CD4-positive, alpha-beta T cell treated with Interferon alpha-2 for 1 hour (primary cell): ENCODE data around the gene CTTN.

Experiments
- DNase-seq, 2 donors: peaks; one replicate each; pipeline ENCODE4 v3.0.0-alpha.2; 2020 to 2022

Gene CTTN

DNA sequence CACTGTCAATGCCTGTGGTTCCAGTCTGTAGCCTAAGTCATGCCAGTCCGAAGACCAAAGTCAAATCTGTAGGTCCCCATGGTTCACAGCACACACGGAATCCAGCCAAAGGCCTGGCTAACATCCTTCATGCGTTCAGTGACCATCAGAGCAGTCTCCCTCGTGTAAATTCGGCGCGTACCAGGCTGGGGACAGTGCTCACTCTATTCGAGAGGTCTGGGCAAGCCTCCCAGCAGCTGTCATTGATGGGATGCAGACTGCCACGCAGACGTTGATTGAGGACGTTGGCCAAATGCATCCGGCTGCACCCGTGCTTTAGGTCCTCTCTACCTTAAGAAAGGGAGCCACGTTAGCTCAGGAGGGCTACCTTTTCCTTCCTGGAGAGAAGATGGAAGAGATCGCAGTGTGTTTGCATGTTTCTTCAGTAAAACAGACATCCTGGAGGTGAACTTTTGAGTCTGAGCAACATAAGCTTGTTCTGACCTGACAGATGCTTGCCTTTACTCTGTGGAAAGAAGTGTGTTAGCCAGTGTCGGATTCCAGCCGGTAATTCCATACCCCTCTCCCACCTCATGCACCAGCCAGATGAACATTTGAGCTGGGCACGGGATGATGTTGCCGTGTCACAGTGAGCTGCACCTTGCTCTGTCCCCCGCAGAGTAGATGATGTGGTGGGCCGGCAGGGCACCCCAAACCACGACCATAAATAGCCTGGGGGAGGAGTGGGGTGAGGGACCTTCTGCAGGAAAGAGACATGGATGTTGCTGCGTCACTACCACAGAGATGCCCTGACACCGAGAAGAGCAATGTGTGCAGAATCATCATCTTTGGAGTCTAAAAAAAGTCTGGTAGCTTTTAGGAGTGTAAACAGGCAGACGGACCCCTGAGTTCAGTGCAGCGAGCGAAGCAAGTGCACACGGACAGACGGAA, 12.2 kb downstream of the CTTN start:
- DNase-seq, result no peak

DNA sequence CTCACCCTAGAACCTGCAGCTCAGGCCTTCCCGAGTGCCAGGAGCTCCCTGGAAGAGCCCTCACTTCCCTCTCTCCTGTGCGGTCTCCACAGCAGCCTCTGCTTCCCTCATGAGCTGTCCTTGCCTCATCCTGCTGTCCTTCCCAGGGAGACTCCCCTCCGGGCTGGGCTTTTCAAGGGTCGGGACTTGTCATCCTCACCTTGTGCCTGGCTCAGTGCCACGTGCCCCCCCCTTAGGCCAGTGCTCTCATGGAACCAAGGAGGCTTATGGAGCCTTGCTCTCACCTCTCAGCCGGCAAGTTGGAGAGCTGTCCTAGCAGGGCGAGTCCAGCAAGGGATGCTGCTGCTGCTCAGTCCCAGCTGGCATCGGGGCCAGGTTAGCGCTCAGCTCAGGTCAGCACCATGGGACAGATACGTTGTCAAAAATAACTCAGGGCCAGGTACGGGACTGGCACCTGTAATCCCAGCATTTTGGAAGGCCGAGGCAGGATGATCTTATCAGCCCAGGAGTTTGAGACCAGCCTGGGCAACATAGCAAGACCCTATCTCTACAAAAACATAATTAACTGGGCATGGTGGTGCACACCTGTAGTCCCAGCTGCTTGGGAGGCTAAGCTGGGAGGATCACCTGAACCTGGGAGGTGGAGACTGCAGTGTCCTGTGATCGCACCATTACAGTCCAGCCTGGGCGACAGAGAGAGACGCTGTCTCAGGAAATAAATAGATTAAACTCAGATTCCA, 13.6 kb downstream of the CTTN start:
- no peak for DNase-seq

DNA sequence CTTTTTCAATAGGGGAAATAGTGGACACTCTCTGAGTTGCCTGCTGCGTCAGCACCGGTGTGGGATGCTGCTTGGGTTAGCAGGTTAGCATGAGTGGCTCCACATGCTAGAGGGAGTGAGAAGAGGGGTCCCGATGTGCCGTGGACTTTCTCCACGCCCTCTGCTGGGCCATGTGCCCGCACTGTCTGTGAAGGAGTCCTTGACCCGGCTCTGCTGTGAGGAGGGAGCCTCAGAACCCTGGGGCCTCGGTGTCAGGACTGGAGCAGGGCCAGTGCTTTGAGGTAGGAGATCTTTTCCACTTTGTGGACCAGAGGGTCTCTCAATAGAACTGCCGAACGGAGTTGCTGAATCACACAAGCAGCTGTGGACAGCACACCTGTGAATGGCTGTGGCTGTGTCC, 14.8 kb downstream of the CTTN start:
- no peak for DNase-seq

DNA sequence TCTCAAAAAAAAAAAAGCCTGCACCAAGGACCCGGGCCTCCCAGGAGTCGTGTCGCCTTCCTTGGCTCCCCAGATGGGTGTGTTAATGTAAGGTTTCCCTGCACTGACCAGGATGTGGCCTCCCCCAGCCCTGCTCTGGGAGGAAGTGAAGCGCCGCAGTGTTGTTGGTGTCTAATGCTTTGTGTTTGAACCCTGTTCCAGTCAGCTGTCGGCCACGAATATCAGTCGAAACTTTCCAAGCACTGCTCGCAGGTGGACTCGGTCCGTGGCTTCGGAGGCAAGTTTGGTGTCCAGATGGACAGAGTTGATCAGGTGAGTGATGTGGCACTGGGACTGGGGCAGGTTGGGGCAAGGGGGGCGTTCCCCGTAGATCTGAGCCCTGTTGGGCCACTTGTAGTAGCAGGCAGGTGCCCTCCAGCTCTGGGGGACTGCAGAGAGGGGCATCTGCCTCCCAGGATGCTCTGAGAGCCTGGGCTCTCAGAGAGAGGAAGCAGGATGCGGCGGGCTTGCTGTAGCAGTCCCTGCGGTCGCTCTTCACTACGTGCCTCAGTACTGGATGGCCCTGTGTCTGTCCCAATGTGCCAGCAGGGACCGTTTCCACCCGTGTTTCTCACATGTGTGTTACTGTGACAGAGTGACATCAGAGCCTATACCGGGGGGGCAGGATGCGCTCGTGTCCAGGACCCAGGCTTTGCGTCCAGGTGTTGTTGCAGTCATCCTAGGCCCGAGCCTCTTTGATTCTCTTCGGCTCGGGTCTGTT, 16.2 kb downstream of the CTTN start:
- DNase-seq, result no peak

DNA sequence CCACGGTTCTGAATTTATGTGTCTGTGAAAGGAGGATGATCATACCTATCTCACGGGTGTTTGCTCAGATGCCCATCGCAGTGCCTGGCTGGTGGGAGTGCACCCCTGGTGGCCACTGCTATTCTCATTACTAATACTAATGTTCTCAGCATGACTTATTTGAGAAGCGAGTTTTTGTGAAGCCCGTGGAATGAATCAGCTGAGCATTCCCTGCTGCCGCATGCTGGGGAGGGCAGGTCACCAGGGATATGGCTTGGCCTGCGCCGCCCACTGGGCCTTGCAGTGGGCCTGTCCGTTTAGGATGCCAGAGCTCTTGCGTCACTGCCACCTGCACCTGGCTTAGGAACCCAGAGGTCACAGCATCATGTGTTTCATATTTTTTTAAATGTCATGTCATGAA, 16.9 kb downstream of the CTTN start:
- DNase-seq, result no peak

DNA sequence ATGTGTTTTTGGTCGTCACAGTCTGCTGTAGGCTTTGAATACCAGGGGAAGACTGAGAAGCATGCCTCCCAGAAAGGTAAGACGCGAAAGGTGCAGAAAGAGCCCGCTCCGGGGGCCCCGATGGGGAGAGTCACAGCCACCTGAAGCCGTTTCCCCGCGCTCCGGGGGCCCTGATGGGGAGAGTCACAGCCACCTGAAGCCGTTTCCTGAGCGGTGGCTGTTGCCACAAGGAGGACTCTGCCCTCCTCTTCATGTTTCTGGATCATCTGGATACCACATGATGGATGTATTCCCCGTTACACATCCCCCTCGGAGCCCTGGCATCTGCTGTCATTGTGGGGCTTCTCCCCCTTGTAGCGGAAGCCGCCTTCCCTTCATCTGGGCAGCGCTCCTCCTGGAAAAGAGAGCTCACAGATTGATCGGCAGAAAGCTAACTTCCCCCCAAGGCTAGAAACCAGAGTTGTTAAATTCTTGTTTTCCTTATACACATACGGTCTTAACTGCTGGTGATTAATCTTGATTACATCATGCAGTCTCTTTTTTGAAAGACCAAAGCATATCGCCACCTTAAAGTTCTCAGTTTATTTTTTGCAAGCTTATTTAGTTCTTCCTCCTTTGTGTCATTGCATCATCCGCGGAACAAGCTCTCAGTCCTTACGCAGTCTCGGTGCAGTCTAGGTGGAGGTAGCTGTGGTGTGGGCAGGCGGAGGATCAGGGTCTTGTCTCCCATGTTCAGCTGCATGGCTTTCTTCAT, 17.5 kb downstream of the CTTN start:
- DNase-seq, result no peak

DNA sequence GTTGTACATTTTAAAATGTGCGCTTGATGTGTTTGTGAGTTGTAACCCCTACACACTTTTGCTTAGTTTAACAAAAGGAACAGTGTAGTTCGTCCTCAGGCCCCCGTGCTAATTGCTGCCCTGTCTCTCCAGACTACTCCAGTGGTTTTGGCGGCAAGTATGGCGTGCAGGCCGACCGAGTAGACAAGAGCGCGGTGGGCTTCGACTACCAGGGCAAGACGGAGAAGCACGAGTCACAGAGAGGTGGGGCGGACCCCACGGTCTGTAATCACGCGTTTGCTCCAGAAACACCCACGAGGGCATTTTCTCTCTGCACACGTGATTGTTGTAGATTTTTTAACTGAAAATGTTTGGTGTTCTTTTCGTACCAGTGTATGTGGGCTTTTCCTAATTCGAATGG, 18.6 kb downstream of the CTTN start:
- no peak for DNase-seq

DNA sequence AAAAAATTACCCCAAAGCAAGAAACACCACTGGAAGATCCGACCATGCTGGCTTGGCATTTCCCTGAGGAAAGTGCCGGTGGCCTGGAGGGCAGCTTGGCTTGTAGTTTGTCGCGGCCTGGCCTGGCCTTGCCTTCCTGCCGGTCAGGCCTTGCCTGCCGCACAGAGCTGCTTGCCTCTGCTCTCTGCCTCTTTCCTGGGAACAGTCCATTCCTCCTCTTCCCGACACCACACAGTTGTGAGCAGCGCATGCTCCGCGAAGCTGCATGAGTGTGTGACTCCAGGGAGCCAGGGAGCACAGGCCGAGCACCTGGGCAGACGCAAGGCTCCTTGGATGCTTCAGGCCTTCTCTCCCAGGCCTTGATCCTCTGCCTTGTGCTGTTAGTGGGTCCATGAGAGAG, 19.8 kb downstream of the CTTN start:
- no peak for DNase-seq

DNA sequence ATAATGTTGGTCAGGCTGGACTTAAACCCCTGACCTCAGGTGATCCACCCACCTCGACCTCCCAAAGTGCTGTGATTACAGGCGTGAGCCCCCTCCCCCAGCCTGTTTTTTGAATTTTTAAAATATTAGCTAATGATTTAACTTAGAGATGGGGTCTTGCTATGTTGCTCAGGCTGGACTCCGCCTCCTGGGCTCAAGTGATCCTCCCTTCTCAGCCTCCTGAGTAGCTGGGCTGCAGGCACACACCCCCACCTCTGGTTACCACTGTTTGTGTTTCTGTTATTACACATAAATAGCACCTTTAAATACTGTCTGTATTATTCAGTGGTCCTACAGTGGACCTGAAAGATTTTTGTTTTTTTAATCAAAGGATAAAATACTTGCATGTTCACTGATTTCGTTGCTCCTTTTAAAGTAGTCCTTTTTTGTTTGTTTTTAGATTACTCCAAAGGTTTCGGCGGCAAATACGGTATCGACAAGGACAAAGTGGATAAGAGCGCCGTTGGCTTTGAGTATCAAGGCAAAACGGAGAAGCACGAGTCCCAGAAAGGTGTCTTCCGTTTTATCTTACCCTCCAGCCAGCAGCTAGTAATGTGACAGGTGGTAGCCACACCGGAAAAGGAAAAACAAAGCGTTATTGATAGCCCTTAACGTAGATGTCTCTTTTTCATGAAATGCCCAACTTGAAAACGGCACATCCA, 21.1 kb downstream of the CTTN start:
- no peak for DNase-seq

DNA sequence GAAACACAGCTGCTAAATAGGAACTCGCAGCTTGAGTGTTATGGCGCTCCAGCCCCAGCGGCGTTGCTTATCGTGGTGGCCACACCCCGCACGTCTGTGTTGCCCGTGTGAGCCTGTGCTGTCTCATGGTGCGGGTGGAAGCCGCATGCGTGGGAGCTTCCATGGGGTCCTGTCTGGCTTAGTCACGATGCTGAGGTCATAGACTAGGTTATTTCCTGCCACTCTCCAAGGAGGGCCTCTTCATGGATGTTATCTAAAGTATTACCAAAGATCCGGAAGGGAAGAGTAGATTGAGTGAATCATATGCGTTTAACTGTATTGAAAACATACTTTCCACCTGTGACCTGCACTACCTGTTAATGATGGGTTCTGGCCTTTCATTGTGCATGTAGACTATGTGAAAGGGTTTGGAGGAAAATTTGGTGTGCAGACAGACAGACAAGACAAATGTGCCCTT, 21.7 kb downstream of the CTTN start:
- no peak for DNase-seq

DNA sequence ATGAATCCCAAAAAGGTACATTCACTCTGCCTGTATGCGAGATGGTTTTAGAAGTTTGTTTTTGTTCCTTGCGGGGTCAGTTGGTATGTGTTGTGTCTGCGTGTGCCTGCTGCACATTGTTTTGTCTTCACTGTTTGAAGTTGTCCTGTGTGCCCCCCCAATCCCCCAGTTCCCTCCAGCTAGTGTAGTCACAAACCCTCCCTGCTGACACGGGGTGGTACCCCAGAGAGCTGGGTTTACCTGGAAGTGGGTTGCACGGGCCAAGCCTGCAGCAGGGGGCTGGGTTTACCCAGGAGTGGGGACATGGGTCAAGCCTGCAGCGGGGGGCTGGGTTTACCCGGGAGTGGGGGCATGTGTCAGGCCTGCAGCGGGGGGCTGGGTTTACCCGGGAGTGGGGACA, 22.2 kb downstream of the CTTN start:
- no peak for DNase-seq

DNA sequence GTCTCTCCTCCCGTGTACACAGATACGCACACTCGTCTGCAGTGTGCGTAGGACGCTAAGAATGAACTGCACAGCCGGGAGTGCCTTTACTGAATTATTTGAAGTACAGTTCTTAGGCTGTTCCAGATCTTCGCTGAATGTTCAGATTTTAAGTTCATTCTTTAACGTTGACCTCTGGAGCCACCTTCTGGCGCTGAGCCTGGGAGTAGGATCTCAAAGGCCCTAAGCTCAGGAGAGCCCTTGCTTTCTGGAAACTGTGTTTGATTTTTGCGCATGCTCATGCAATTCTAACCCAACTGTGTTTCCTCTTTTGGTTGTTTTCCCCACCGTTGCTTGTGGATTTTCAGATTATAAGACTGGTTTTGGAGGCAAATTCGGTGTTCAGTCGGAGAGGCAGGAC, 22.8 kb downstream of the CTTN start:
- DNase-seq, result no peak

DNA sequence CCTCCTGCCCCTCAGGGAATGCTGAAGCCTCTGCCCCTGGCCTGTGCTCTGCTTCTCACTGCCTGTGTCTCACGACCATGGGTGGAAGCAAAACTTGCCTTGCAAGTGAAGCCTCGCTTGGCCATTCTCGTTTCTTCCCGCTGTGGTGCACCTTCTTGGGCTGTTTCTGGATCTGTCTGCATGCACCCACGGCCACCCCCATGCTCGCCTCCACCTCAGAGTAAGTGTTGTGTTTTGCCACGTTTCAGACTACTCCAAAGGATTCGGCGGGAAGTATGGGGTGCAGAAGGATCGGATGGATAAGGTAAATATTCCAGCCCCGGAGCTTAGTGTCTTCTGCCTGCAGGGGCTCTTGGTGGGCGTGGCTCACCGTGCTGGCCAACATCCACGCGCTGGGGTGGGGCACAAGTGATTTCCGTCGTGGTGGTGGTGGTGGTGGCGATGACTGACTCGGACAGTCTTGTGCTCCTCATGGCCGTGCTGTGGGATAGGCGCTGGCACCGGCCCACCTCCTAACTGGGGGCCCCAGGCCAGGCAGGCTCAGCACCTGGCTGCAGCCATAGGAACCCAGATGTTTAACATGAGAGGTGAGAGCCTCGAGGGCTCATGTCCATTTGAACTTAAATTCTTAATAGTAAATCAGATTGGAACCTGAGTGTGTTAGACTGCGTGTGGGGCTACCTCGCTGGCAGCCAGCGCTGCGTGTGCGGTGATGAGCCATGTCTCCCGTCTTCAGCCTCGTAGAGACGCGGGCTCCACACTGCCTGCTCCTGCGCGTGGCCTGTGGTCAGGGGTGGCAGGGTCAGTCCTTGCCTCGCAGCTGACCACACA, 24.6 kb downstream of the CTTN start:
- DNase-seq, result no peak

DNA sequence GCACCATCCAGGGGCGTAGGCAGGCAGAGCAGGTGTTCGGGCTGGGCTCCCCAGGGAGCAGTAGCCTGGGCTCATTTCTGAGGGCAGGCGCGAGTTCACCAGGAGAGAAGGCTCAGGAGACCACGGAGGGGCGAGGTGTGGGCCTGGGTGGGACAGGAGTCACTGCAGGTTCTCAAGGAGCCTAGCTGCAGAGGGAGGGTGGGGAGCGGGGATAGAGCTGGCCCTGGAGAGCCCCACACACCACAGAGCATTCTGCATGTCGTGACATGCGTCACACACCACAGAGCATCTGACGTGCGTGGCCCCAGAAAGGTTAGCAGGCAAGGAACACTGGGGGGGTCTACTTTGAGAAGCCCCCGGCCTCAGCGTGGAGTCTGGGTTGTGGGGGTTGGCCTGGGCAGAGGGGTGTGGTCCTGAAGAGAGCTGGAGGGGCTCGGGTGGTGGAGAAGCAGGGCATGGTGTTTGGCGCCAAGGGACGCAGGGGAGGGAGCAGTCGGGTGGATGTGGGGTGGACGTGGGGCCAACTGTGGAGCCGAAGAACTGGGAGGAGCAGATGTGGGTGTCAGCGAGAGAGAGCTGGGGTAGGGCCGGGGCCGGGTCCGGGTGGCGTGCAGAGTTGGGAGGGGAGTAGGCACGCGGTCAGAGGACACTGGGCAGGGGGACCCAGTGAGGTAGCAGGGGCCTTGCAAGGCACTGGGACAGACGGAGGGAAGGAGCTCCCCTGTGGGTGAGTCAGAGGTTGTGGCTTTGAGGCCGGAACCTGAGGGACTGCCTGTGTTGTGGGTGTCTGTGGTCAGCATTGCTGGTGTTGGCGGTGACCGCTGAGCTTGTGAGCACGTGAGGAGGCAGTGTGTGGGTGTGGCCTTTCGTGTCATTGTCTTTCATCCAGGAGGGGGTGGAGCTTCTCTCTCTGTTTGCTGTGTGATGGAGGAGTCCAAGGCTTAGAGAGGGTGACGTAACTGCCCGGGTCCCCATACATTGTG, 25.5 kb downstream of the CTTN start:
- peak; percentile 49 to 62 for DNase-seq

DNA sequence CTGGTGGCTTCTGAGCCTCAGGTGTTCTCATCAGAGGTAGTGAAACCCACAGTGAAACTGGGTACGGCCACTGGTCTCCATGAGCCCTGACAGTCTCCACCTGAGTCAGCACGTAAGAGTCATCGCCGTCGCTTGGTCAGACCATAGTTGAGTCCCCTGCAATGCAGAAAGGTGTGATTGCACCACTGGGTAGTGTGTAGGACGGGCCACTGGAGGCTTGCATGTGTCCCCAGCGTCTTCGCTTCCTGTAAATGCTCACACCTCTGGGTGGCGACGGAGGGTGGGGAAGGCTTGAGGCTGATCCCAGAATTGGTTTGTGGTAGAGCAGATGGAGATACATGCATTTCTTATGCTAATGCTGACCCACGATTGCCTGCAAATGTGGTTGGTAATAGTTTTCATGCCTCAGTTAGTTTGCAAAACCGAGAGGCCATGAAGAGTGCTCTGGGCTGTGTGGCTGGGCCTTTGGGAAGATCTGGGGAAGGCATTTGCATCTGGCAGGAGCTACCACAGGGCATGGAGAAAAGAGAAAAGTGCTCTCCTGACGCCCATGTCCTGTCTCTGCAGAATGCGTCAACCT, 26.5 kb downstream of the CTTN start:
- no peak for DNase-seq

DNA sequence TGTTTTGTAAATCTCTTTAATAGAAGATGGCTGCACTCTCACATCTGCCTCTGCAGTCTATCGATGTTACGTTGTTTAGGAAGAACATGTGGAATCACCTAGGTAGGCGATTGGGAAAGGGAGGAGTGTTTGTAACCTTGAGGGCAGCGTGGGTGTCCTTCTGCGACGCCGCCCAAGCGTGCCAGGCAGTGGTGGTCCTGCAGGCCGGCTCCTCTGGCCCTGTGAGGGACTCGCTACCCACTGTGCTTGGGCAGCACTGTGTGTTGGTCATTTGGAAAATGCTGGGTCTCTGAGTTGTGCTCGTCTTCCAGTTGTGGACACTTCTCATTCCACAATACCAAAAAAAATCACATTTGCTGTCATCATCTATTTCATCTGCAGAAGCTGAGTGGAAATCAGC, 29.1 kb downstream of the CTTN start:
- no peak for DNase-seq

DNA sequence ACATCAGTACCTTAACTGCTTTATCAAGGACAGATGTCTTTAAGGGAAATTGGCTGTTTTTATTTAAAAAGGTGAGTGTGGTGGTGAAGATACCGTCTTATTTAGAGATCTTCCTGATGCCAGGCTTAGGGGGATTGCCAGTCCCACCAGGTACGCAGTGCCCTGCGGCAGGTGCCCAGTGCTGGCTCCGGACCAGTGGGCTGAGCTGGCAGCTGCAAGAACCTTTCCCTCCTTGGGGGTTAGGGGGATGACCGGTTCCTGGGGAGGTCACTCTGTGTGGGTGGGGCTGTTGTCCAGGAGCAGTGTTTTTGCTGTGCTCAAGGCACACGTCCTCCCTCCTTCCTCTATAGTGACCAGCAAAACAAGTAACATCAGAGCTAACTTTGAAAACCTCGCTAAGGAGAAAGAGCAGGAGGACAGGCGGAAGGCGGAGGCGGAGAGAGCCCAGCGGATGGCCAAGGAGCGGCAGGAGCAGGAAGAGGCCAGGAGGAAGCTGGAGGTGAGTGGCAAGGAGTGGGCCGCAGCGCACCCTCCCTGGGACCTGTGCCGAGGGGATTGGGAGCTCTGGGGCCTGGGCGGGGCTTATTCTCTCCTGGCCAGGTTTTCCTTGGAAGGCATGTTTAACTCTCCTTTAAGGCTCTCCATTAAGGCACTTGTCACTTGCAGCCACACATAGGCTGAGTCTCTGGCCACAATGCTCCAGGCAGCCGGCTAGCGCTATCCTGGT, 30.5 kb downstream of the CTTN start:
- DNase-seq, result no peak

DNA sequence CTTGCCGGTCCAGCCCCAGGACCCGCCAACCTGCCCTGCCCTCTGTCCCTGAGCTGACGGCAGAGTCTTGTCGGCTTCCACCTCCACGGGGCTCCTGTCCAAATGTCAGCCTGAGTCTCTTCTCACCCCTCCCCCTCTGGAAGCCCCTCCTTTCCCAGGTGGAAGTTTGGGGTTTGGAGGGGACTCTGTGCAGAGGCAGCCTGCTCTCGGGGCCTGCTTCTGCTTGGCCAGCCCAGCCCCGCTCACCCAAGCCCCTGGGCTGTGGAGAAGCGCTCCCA, 31.0 kb downstream of the CTTN start:
- no peak for DNase-seq
